OCI-LY7 (cell line): ENCODE results near the gene UQCRFS1. TPM values are rescaled to one million over a fixed set of nuclear protein-coding genes. Genes with fewer than 3 reads are reported as not detected.

Source experiments
- BruUV-seq: library from RNA; stranded (reverse); fragments of 400-500 nt; replicated peaks from 2 replicates; lab custom pipeline; 2021; lab: Mats Ljungman, UMichigan
- CTCF ChIA-PET: fragments of 300-600 bp; sonication (Branson Sonifier 250); formaldehyde crosslinking; loops from one replicate; lab custom pipeline; 2022; ENCODE audit warnings: antibody characterized with exemption; ENCODE audit not compliant: unreplicated experiment; lab: Charles Lee
- POLR2A ChIA-PET: fragments of 300-600 bp; sonication (Branson Sonifier 250); formaldehyde crosslinking; loops from one replicate; lab custom pipeline; 2022; ENCODE audit warnings: antibody characterized with exemption; lab: Charles Lee
- DNase-seq: peaks from one replicate; pipeline ENCODE4 v3.0.0-alpha.2; 2015; ENCODE audit warnings: low spot score
- H2AFZ ChIP-seq: fragments of 200-600 bp; sonication (generic), shearing (Covaris generic); 2 replicates; pipeline ENCODE4 v1.6.1; 2014; ENCODE audit warnings: mild to moderate bottlenecking, antibody characterized with exemption, low read length, moderate library complexity
- H3K27ac ChIP-seq: fragments of 200-600 bp; sonication (generic); 2 replicates; pipeline ENCODE4 v1.5.1; 2014; ENCODE audit warnings: mixed run types, low read depth, mild to moderate bottlenecking, moderate library complexity, low read length, inconsistent platforms; ENCODE audit not compliant: poor library complexity, severe bottlenecking
- H3K36me3 ChIP-seq: fragments of 200-600 bp; sonication (generic); 2 replicates; pipeline ENCODE4 v1.6.1; 2014; ENCODE audit warnings: mild to moderate bottlenecking, antibody characterized with exemption, low read length, moderate library complexity, mixed read lengths; ENCODE audit not compliant: insufficient read depth
- H3K4me1 ChIP-seq: fragments of 200-600 bp; sonication (generic); 2 replicates; pipeline ENCODE4 v1.5.1; 2014; ENCODE audit warnings: mild to moderate bottlenecking, low read length; ENCODE audit not compliant: insufficient read depth, poor library complexity, severe bottlenecking
- H3K4me2 ChIP-seq: fragments of 200-600 bp; sonication (generic); 2 replicates; pipeline ENCODE4 v1.6.1; 2014; ENCODE audit warnings: mild to moderate bottlenecking, low read length
- H3K4me3 ChIP-seq: fragments of 200-600 bp; sonication (generic); 2 replicates; pipeline ENCODE4 v1.5.1; 2014; ENCODE audit warnings: mild to moderate bottlenecking, low read depth, low read length; ENCODE audit not compliant: poor library complexity, severe bottlenecking
- H3K79me2 ChIP-seq: fragments of 200-600 bp; sonication (generic); 2 replicates; pipeline ENCODE4 v1.6.1; 2016; ENCODE audit warnings: low read depth, mild to moderate bottlenecking, low read length, moderate library complexity, mixed read lengths; ENCODE audit not compliant: insufficient read depth
- H3K9me2 ChIP-seq: fragments of 200-600 bp; sonication (generic); 2 replicates; pipeline ENCODE4 v1.6.1; 2016; ENCODE audit warnings: mild to moderate bottlenecking, low read length, mixed read lengths; ENCODE audit not compliant: insufficient read depth
- H3K9me3 ChIP-seq: fragments of 200-600 bp; sonication (generic); 2 replicates; pipeline ENCODE4 v1.6.1; 2014; ENCODE audit warnings: mild to moderate bottlenecking, mixed run types, low read length, mixed read lengths
- H4K20me1 ChIP-seq: fragments of 200-600 bp; sonication (generic); 2 replicates; pipeline ENCODE4 v1.6.1; 2014; ENCODE audit warnings: mild to moderate bottlenecking, antibody characterized with exemption, low read length, moderate library complexity, mixed read lengths; ENCODE audit not compliant: insufficient read depth
- CTCF ChIP-seq: fragments of 200-600 bp; sonication (generic); conservative IDR thresholded peaks from 2 replicates; pipeline ENCODE4 v1.5.1; 2014; ENCODE audit warnings: mild to moderate bottlenecking, antibody characterized with exemption, low read length, moderate library complexity, mixed read lengths
- EZH2phosphoT487 ChIP-seq: fragments of 200-600 bp; sonication (generic); IDR thresholded peaks from 2 replicates; pipeline ENCODE4 v1.6.1; 2018; ENCODE audit warnings: low read depth, borderline replicate concordance, mild to moderate bottlenecking, mixed run types, antibody characterized with exemption, low read length, moderate library complexity, mixed read lengths
- intact Hi-C: fragments of 100-400 bp; cut with micrococcal nuclease; formaldehyde crosslinking; loops from one replicate; pipeline ENCODE4 v1.10.0; 2022; ENCODE audit not compliant: unreplicated experiment
- small RNA-seq: library from RNA; depleted of rRNA; stranded (forward); fragments of <200 nt; gene quantifications from one replicate; pipeline ENCODE3, GENCODE V24; 2014
- total RNA-seq, 2 experiments: library from RNA; depleted of rRNA in 1 of 2; stranded (reverse); fragments of >200 nt in 1 of 2; shearing (Covaris generic) in 1 of 2; gene quantifications; 2 replicates each; pipeline ENCODE4 v1.2.3, GENCODE V29; 2014 to 2022

UQCRFS1 gene
- total RNA-seq, 2 experiments from 2014 or later: 40.6 to 42.6 TPM

GRCh38 chr19:29155683-29156082 lies 57.3 kb downstream of the UQCRFS1 start:
- H3K27ac ChIP-seq: no peak overlapping the region
- no peaks in the 10 kb centered on the region for H3K36me3 ChIP-seq
- CTCF ChIA-PET: no interaction called here
- POLR2A ChIA-PET: no interaction called here
- H3K9me2 ChIP-seq: no peaks in the 10 kb centered on the region
- no TSS peak for BruUV-seq
- DNase-seq: no peak
- H3K4me3 ChIP-seq: no peak overlapping the region
- no peaks in the 10 kb centered on the region for H3K79me2 ChIP-seq
- no peak for TF ChIP-seq EZH2phosphoT487
- no peak for TF ChIP-seq CTCF
- H2AFZ ChIP-seq: no peak overlapping the region
- no peak overlapping the region for H3K4me2 ChIP-seq
- intact Hi-C loops: no loop called here
- no peaks in the 10 kb centered on the region for H3K9me3 ChIP-seq
- no peaks in the 10 kb centered on the region for H4K20me1 ChIP-seq
- no peaks in the 10 kb centered on the region for H3K4me1 ChIP-seq

Small RNA genes lying within 50 kb of the gene (small RNA-seq; reads per million reads assigned to genes)
- gene RN7SL340P: not detected
